ES-I3 (cell line): ENCODE measurements around the gene BMP2K.

Source experiments
- H3K36me3 ChIP-seq: 2 replicates; pipeline ENCODE4 v1.6.1; 2013; ENCODE audit warnings: mild to moderate bottlenecking, low read length, control low read depth, moderate library complexity; ENCODE audit not compliant: insufficient read depth
- H3K4me1 ChIP-seq: 2 replicates; pipeline ENCODE4 v1.6.1; 2013; ENCODE audit warnings: mild to moderate bottlenecking, control low read depth, low read length; ENCODE audit not compliant: insufficient read depth
- H3K9ac ChIP-seq: 2 replicates; pipeline ENCODE4 v1.6.1; 2013; ENCODE audit warnings: low read depth, mild to moderate bottlenecking, low read length, moderate library complexity
- H3K9me3 ChIP-seq: 2 replicates; pipeline ENCODE4 v1.6.1; 2013; ENCODE audit warnings: mild to moderate bottlenecking, low read length, moderate library complexity; ENCODE audit not compliant: control insufficient read depth, insufficient read depth

Gene BMP2K

GRCh38 chr4:78936989-78937388, 160.8 kb downstream of the BMP2K start:
- Histone ChIP-seq H3K36me3 (no peaks in the 10 kb centered on the region; the same call in 1 of the 2 replicates), H3K4me1 (peaks cover 18% of the 10 kb centered on the region; the same call in 1 of the 2 replicates), H3K9me3 (no peaks in the 10 kb centered on the region; the same call in 1 of the 2 replicates), H3K9ac (no peak overlapping the region)

DNA sequence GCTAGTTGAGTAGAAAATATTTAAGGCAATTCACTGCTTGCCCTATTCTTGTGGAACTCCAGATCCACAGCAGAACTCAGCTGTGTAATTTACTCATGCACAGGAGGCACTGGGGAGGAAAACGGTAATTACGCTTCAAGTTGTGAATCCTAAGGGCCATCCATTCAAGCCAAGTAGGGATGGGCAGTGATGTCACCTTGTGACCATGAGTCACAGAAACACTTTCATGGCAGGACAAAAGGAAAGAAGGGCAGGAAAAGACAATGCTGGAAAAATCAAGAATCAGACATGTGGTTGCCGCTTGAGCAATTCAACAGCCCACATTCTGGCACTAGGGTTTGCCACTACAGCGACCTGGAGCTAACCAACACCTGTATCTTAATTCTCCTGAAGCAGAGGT, 161.7 kb downstream of the BMP2K start:
- H3K36me3 ChIP-seq: no peaks in the 10 kb centered on the region; the same call in 1 of the 2 replicates
- no peaks in the 10 kb centered on the region; the same call in 1 of the 2 replicates for H3K9me3 ChIP-seq
- peak overlapping the region; percentile 98; the same call in 1 of the 2 replicates for H3K9ac ChIP-seq
- peaks cover 18% of the 10 kb centered on the region; the same call in 1 of the 2 replicates for H3K4me1 ChIP-seq

- Histone ChIP-seq H3K36me3 (no peaks in the 10 kb centered on the region), H3K9me3 (no peaks in the 10 kb centered on the region; the same call in 1 of the 2 replicates), H3K9ac (peak overlapping the region; percentile 98), H3K4me1 (peaks cover 18% of the 10 kb centered on the region; the same call in 1 of the 2 replicates)
These were observed 162.3 kb downstream of the BMP2K start for GRCh38 chr4:78938474-78938867.

DNA sequence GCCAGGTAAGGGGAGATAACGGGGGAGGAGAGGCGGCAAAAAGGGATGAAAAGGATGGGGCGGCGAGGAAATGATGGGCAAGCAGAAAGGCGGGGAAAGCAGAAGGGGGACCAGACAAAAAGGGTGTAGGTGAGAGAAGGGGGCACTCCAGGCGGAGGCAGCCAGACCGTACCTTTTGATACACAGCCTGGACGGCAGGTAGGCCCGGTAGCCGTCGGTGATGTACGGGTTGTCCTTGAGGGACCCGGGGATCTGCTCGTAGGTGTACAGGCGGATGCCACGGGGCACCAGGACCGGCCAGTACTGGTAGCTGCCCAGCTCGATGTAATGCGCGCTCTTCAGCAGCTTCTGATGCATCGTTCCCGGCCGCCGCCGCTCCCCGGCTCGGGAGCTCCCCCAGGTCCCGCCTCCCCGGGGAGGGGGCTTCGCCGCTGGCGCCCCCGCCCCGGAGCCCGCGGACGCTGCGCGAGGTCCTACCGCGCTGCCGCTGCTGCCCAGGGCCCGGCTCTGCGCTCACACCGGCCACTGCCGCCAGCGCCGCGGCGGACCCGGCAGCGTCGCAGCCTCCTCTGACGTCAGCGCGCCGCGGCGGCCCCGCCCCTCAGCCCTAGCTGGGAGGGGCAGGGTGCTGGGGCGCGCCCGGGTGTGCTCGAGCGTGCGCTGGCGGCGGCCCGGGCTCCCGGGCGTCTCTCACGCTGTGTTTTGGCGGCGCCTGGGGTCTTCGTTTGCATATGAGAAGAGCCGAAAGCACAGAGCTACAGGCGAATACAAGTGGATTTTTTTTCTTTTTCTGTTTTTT, 162.9 kb downstream of the BMP2K start, which contains the start of gene PAQR3:
PAQR3 (minus strand) TSS at position 571 of the 799 bp plus-strand sequence; CDS start at position 357, 214 bp downstream.
- H3K4me1 ChIP-seq: peaks cover 18% of the 10 kb centered on the region; the same call in 1 of the 2 replicates
- no peaks in the 10 kb centered on the region for H3K36me3 ChIP-seq
- peak within 1 kb of the TSS; percentile 98 for H3K9ac ChIP-seq
- no peaks in the 10 kb centered on the region; the same call in 1 of the 2 replicates for H3K9me3 ChIP-seq

DNA sequence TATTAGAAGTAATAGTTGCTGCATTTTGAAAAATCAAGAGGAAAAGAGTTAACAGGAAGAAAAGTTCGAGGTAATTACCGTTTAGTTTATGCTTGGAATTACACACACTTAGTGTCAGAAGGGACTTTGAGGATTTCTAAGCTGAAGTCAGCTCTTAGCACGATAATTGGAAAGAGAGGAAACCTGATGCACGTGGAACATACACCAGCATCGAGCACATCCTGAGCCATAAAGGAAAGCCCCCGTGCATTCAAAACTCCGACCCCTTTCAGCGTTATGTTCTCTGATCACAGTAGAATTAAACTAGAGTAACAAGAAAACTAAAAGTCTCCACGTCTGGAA, 163.5 kb downstream of the BMP2K start:
- H3K36me3 ChIP-seq: no peaks in the 10 kb centered on the region
- no peaks in the 10 kb centered on the region; the same call in 1 of the 2 replicates for H3K9me3 ChIP-seq
- peak overlapping the region; percentile 98 for H3K9ac ChIP-seq
- H3K4me1 ChIP-seq: peaks cover 18% of the 10 kb centered on the region; the same call in 1 of the 2 replicates

- H3K9ac ChIP-seq: no peak overlapping the region
- H3K36me3 ChIP-seq: no peaks in the 10 kb centered on the region
- no peaks in the 10 kb centered on the region; the same call in 1 of the 2 replicates for H3K9me3 ChIP-seq
- peaks cover 18% of the 10 kb centered on the region; the same call in 1 of the 2 replicates for H3K4me1 ChIP-seq
These were observed 164.6 kb downstream of the BMP2K start for GRCh38 chr4:78940752-78941151.

GRCh38 chr4:78944381-78944780, 168.2 kb downstream of the BMP2K start:
- H3K36me3 ChIP-seq: no peaks in the 10 kb centered on the region
- peaks cover 4% of the 10 kb centered on the region; the same call in 1 of the 2 replicates for H3K4me1 ChIP-seq
- H3K9me3 ChIP-seq: no peaks in the 10 kb centered on the region; the same call in 1 of the 2 replicates
- H3K9ac ChIP-seq: no peak overlapping the region

DNA sequence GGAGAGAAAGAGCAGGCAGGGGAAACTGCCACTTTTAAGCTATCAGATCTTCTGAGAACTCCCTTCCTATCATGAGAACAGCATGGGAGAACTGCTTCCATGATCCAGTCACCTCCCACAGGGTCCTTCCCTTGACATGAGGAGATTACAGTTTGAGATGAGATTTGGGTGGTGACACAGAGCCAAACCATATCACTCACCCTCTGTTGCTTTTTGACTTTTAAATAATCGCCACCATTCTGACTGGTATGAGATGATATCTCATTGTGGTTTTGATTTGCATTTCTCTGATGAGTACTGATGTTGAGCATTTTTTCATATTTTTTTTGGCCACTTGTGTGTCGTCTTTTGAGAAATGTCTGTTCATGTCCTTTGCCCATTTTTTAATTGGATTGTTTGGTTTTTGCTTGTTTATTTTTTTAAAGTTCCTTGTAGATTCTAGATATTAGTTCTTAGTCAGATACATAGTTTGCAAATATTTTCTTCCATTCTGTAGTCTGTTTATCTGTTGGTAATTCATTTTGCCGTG, 169.6 kb downstream of the BMP2K start:
- H3K9me3 ChIP-seq: no peaks in the 10 kb centered on the region; the same call in 1 of the 2 replicates
- H3K4me1 ChIP-seq: no peaks in the 10 kb centered on the region
- H3K36me3 ChIP-seq: no peaks in the 10 kb centered on the region
- no peak overlapping the region for H3K9ac ChIP-seq

DNA sequence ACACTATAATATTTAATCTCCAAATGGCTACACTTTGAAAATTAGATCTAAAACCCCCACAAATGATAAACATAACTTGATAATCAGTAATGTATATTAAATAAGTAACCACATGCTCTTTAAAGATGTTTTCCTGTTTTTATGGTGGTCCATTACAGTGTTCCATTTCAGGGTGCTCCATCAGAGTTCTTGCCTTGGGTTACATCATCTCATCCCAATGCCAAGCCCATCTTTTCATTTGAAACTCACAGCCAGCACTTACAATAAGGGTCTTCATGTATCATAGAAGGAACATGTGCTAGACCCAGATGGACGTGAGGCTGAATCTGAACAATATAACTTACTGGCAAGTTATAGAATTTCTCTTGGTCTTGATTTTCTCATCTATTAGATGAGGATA, 173.6 kb downstream of the BMP2K start:
- H3K9ac ChIP-seq: no peak overlapping the region

GRCh38 chr4:78951862-78952472, 175.8 kb downstream of the BMP2K start:
- H3K36me3 ChIP-seq: no peaks in the 10 kb centered on the region
- H3K4me1 ChIP-seq: no peaks in the 10 kb centered on the region
- H3K9me3 ChIP-seq: no peaks in the 10 kb centered on the region
- no peak overlapping the region for H3K9ac ChIP-seq

More for the DNA sequence above, 173.6 kb downstream of the BMP2K start:
- H3K36me3 ChIP-seq: no peaks in the 10 kb centered on the region
- no peaks in the 10 kb centered on the region for H3K4me1 ChIP-seq
- H3K9me3 ChIP-seq: no peaks in the 10 kb centered on the region

- H3K4me1 ChIP-seq: no peaks in the 10 kb centered on the region
- no peak overlapping the region for H3K9ac ChIP-seq
- no peaks in the 10 kb centered on the region for H3K36me3 ChIP-seq
- no peaks in the 10 kb centered on the region for H3K9me3 ChIP-seq
These were observed 177.1 kb downstream of the BMP2K start for GRCh38 chr4:78953231-78953630.

DNA sequence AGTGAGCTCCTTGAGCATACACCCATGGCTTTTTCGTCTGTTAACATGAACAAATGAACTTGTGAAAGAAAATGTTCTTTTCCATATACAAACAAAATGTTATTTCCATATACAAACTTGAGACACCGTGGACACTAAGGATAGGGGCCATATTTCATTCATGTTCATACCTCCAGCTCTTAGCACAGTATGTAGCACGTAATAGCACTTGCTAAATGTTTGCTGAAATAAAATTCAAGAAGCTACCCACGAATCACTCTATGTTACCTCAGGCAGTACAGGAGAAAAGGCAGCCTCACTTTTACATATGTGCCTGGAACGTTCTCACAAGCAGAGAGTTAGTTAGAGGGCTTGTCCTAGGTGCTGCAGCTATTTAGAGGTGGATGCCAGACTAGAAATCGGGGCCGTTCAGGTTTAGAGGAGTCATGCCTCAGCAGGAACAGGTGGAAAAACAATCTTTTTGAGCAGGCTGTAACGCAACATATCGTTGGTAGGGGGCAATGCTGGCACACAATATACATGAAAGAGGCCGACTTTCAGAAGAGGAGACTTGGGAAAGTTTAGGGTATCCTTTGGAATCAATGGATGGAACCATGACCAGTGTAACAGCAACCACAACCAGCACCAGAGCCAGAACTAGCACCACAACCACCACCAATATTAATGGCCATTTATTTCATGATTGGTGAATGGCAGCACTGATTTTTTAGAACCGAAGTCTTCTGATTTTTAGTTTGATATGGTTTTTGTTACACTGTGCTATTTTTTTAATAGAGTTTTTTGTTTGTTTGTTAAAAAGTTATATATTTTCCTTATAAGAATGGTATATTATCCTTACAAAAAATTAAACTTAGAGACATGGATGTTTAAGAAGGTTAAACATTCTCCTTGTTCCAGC, 177.9 kb downstream of the BMP2K start:
- Histone ChIP-seq H3K36me3 (no peaks in the 10 kb centered on the region), H3K4me1 (no peaks in the 10 kb centered on the region), H3K9ac (no peak overlapping the region), H3K9me3 (no peaks in the 10 kb centered on the region)

- Histone ChIP-seq H3K36me3 (no peaks in the 10 kb centered on the region), H3K4me1 (no peaks in the 10 kb centered on the region), H3K9ac (no peak overlapping the region), H3K9me3 (no peaks in the 10 kb centered on the region)
These were observed 180.8 kb downstream of the BMP2K start for GRCh38 chr4:78956975-78957374.

DNA sequence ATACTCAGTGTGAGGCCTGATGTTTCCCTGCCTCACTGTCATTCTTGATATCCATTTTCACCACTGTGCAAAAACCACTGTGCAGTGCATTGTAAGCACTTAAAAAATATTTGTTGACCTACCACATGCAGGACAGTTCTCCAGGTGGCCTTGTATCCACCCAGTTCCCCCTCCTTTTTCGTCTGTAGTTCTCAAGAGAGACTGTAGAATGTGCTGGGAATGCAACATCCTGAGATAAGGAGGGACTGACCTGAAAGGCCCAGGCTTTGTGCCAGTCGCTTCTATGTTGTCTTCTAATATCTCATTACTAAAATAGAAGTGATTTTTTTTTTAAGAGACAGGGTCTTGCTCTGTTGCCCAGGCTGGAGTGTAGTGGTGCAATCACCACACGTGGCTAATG, 184.8 kb downstream of the BMP2K start:
- Histone ChIP-seq H3K9ac (no peak overlapping the region), H3K9me3 (no peaks in the 10 kb centered on the region), H3K4me1 (no peaks in the 10 kb centered on the region), H3K36me3 (no peaks in the 10 kb centered on the region; the same call in 1 of the 2 replicates)
